HG02623 (cell line): ENCODE results near the gene HDAC5.

Source experiments
- ATAC-seq: cut with Tn5 transposase; IDR thresholded peaks from one replicate; pipeline ENCODE4 v1.9.1; 2021; ENCODE audit warnings: moderate library complexity; ENCODE audit not compliant: unreplicated experiment

HDAC5 gene

DNA sequence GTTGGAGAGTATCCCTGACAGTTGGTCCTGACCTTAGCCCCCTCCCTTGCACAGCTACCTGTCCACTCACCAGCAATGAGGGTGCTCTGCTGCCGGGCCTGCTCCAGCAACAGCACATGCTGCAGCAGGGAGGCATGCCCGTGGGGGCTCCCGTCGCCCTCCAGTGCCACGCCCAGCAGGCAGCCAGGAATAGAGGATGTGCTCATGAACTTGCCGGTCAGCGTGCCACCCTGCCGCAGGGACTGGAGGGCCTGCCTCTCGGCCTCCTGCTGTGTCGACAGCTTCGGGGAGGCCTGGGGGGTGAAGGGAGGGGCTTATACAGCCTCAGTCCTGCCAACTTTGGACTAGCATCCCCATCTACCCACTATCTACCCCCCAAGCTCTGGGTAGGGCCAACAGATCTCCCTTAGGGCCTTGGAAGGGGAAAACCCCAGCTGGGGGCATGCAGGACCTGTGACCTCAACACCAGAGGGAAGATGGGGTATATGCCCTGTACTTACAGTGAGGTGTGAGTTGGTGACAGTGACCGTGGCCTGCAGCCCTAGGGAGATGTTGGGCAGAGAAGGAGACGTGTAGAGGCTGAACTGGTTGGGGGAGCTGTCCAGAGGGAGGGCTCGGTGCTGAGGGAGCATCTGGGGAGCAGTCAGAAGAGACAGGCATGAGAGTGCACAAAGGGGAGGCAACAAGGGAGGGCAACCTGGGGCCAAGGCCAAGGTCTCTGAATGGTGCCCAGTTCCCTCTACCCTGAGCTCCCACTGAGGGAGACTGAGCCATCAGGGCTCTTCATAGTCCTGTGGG is 32.0 kb downstream of the HDAC5 start:
- ATAC-seq, result no peak

DNA sequence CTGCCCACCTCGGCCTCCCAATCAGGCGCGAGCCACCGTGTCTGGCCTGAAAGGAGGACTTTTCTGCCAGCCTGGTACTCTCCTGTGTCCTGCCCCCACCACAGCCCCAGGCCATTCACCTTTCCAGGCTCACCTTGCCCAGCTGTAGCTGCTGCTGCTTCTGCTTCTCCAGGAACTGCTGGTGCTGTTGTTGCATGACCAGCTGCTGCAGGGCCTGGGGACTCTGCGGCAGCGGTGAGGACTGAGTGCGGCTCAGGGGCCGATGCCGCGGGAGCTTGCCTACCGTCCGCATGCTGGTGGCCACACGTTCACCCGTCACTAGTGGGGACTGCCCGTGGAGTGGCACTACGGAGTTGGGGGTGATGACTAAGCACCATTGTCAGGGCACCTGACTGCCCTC is 35.2 kb downstream of the HDAC5 start:
- no peak for ATAC-seq

DNA sequence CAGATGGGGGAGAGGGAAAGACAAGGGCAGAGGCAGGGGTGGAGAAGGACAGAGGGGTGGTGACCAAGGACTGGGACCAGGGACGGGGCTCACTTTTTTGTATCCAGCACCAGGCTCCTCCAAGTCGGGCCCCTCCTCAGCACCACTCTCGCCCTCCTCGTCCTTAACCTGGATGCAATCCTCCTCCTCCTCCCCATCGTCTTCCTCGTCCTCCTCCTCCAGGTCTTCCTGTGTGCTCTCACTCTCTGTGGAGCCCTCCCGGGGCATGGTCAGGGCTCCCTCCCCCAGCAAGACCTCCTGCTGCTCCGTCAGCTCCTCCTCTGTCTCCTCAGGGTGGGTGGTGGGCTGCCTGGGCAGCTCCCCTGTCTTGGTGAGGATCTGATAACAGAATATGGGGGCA is 36.1 kb downstream of the HDAC5 start:
- ATAC-seq, result no peak

DNA sequence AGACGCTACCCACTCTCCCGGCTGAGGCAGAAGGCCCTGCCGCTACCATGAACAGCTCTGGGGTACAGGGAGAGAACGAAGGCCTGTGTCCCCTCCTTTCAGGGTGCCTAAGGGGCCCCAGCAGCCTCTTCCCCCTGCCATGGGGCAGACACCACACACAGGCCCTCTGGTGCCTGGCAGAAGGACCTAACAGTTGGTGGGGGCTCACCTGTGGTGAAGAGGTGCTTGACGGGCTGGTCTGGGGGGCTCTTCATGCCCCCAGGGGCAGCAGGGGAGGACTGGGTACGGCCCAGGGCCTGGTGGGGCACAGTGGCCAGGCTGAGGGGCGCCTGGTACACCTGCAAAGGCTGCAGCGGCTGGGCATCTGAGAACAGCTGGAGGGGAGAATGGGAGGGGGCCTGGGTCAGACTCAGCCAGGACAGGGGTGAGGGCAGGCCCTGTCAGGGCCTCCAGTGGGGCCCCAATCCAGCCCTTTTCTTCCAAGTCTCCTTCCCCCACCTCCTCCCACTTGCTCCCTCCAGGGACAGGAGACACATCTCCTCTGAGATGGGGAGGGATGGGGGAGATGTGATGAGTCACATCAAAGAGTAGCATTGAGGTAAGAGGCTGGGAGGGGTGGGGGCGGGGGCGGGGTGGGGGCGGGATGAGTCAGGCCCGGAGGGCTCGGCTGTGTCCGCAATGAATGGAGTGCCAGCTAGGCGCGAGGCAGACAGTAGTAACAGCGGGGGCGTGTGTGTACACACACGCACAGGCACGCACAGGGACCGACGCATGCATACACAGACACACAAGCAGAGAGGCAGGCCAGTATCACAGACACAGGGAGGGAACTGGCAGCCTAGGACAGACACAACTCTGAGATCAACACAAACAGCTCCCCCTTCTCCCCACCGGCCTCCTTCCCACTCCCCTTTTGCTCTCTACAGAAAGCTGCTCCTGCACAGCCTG is 36.8 kb downstream of the HDAC5 start:
- no peak for ATAC-seq

DNA sequence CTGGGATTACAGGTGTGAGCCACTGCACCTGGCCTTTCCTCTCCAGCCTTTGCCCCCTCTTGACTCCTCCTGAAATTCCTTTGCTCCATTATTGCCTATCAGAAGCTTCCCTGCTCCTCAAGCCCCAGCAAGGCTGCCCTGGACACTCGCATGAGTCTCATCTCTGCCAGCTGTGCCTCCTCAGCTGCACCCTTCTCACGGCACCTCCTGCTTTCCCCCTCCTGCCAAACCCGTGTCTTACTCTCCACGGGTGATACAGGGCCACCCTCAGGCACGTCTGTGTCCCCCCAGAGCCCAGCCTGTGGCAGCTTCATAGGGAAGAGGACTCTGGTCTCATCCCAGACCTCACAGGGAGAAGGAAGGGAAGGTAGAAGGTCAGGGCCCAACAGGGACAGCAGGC is 37.5 kb downstream of the HDAC5 start:
- ATAC-seq, result no peak

DNA sequence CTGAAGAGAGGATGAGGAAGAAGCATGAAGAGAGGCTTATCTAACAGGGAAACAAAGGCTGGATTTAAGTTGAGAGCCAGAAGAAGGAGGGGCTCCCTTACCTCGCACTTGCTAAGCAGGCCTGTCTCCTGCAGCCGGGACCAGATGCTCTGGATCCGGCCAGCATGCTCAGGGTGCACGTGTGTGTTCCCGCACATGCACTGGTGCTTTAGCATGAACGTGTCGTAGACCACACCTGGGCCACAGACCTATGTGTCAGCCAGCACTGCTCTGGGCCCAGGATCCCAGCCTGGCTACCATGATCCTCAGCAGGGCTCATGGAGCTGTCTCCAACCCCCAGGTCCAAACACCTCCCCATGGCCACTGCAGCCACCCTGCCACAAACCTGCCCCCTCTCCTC is 38.5 kb downstream of the HDAC5 start:
- no peak for ATAC-seq

DNA sequence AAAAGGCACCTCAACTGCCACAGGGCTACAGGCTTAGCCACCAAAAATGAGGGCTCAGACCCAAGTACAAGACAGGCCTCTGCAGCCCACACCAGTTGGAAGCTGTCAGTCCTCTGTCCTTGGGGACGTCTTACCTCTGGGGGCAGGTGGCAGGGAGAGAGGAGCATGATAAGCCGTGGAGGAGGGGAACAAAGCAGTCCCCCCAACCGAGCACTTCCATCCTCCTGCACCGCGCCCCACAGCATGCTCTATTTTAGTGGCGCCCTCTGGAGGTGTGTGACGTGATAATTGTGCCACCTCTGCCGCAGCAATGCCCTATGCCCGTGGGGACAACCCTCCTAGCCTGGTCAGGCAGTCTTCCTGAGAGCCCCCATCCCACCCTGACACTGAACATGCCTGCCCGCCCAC is 39.3 kb downstream of the HDAC5 start:
- ATAC-seq, result no peak

DNA sequence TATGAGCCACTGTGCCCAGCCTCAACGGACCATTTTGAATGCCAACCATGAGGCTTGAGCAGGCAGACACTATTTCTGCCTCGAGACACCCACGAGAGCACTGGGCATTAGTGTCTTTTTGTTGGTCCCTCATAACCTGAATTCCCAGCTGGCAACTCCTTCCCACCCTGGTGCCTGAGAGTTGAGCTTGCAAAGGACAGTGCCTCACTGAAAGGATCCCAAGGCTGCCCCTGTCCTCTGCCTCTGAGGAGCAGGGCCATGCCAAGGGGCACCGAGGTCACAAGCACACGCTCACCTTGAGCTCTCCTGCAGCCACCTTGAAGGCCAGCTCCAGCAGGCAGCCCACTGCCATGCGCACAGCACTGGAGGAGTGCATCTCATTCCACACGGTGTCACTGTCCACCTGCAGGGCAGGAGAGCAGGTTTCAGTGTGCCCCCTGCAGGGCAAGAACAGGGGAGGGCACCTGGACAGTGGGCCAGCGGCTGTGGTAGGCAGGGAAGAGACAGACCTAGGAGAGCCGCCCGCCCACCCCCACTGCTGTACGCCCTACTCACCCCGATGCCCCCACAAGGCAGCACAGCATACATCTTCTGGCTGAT is 40.1 kb downstream of the HDAC5 start:
- no peak for ATAC-seq

DNA sequence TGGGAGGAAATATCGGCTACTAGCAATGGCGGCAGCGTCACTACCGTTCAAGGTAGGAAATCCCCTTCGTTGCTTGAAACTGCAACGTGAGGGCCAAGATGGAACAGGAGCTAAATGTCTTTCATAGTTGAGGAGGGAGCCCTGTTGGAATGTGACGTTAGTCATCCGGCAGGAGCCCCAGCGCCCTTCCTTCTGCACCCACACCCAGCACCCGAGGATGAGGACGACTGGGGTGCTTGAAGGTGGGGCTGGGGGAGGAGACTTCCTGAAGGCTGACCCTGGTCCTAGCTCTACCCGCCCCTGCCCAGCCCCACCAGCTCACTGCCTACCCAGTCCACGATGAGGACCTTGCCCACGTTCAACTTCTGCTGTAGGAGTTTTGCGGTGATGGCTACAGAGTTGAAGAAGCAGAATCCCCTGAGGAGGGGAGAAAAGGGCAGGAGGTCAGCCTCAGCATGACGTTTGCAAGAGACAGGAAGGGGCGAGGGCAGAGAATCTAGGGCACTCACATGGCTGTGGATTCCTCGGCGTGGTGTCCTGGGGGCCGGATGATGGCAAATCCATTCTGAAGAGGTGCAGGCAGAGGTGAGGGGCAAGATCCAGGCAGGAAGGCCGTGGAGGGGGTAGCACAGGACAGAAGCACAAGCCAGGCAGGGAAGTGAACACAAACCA is 41.0 kb downstream of the HDAC5 start:
- ATAC-seq, result no peak

DNA sequence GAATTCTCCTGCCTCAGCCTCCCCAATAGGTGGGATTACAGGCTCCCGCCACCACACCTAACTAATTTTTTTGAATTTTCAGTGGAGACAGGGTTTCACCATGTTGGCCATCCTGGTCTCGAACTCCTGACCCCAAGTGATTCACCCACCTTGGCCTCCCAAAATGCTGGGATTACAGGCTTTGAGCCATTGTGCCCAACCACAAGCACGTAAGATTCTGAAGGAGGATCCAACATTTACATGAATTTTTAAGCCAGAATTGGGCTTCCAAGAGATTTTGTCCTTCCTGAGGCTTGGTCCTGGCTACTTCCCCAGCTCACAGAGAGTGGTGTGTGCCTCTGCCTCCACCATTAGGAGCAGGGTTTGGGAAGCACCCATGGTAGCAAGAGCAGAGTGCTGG is 41.8 kb downstream of the HDAC5 start:
- ATAC-seq, result no peak

DNA sequence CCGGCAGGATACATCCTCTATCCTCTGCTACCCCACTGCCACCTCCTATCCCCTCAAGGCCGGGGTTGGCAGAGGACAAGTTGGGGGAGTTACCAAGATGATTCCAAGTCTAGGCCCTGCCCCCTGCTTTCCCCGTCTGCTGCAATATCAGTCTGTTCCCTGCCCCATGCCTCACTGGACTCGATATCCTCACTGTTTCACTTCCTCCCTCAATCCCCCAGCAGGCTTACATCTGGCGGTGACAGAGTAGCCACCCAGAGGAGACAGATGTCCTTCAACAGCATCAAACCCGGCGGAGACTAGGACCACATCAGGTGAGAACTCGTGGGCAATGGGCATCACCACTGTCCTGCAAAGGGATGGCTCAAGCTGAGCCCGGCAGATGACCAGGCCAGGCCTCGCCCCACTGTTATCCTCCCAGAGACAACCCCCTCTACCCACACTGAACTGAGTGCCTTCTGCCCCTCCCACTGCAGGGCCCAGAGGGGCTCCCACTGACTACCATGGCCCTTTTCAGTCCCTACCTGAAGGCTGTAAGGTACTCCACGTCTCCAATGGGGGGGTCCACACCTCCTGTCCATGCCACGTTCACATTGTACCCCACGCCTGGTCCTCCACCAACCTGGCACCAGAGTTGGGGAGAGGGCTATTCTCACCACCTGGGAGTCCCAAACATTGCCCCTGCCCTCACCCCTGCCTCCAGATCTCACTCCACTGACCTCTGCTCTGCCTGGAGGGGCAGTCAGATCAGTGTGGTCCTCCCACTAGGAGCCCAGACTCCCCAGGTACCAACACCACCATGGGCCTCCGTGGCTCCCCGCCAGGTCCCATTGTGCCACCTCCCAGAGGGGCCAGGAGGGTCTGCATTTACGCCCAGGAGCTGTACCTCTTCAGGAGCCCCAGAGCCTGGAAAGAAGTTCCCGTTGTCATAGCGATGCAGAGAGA is 43.3 kb downstream of the HDAC5 start:
- no peak for ATAC-seq

DNA sequence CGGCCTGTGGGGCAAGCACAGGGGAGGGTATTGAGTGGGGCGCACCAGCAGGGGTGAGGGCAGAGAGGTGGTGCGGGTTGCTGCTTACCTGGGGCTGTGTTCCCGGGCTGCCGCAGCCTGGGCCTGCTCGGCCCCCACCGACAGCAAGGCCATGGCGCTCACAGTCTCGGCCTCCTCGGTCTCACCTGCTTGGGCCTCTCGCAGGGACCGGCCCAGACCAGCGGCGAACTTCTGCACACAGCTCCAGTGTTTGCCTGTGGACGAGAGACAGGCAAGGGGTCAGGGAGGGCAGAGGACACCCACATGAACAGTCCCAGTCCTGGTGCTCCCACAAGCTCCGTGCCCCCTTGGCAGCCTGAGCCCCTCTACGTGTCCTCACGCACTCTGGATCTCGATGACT is 45.0 kb downstream of the HDAC5 start:
- no peak for ATAC-seq

DNA sequence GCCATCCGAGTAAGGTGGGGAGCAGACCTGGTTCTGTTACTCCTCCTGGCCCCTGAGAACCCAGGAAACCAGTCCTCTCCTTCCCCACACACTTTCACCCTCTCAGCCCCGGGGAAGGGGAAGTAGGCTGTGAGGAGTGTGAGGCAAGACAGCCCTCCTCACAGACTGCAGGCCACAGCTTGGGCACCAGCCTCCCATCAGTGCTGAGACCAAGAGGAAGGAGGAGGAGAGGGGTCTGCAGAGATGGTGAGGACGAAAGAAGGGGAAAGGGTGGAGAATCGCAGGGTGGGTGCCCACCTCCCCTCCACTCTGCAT is 45.9 kb downstream of the HDAC5 start:
- no peak for ATAC-seq

DNA sequence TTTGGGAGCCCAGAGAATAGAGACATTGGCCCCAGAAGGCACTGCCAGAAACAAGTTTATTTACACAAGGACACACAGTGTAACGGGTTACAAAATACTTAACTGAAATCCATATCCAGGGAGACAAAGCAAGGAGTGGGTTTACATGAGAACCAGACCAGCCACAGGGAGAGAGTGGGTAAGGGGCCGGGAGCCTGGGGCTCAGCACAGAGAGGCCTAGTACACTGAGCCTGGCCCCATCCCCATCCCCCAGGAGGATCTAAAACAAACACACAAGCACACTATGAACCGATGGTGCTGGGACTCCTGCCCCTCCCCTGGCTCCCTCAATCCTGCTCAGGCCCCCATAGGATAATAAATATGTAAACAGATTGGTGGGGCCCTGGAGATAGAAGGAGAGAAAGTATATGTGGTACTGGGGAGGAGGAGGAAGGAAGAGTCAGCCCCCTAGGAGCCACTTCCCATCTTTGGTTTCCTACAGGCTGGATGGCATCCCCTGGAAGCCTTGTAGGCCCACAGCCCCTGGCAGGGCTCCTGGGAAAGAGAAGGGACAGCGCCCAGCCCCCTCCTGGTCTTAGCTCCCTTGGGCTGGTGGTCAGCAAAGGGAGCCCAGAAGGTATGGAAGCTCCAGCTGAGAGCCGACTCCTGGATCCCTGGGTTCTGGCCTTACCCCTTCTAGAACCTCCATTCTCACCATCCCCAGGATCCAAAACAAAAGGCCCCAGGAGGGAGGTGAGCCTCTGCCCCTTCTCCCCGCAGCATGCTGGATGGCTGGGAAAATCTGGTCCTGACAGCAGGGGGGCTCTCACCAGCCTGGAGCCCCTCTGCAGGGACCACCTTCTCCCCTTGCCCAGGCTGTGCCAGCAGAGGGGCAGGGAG is 46.5 kb downstream of the HDAC5 start:
- no peak for ATAC-seq

DNA sequence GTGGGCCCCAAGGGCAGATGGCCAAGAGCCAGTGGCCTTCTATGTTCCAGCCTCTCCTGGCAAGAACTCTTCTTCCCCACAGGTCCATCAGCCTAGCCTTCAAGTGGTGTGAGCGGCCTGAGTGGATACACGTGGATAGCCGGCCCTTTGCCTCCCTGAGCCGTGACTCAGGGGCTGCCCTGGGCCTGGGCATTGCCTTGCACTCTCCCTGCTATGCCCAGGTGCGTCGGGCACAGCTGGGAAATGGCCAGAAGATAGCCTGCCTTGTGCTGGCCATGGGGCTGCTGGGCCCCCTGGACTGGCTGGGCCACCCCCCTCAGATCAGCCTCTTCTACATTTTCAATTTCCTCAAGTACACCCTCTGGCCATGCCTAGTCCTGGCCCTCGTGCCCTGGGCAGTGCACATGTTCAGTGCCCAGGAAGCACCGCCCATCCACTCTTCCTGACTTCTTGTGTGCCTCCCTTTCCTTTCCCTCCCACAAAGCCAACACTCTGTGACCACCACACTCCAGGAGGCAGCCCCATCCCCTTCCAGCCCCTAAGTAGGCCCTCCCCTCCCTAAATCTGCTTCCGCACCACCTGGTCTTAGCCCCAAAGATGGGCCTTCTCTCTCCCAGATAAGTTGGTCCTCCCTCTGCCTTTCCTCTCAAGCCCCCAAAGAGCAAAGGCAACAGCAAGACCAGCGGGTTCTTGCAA is 47.7 kb downstream of the HDAC5 start:
- ATAC-seq, result no peak

DNA sequence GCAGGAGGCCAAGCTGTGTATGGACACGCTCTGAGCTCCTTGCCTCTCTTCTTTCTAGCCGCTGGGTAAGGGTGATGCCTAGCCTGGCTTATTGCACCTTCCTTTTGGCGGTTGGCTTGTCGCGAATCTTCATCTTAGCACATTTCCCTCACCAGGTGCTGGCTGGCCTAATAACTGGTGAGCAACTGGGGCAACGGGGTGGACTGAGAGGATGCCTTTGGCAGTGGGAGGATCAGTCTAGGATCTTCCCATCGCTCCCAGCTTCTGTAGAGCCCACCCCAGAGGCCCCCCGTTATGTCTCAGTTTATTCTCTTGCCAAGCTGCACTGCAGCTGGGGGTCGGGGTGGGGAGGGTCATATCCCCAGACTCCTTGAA is 48.5 kb downstream of the HDAC5 start:
- ATAC-seq, result no peak

DNA sequence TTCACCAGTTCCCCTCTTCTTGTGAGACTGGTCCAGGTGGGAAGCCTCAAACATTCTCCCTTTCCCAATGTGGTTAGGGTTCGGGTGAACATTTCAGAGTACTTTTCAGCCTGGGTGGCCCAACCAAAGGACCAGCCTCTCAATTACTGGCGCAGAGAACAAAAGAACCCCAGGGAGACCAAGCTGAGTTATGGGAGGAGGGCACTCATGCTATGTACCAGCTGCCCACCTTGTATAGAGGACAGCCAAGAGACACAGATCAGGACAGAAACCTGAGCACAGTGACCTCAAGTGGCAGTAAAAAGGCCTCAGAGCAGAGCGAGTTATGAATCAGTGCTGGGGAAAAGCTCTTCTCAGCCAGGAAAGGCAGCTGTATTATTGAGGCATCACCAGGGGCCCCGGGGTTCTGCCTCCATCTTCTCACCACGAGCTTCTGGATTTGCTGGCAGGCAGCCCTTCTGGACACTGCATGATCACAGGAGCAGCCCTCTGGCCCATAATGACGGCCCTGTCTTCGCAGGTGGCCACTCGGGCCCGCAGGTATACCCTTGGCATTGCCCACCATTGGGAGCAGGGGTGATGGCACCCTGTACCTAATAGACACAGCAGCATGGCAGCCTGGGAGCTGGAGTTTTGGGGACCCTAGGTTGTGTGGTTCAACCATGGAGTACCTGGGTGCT is 49.1 kb downstream of the HDAC5 start:
- ATAC-seq, result no peak

DNA sequence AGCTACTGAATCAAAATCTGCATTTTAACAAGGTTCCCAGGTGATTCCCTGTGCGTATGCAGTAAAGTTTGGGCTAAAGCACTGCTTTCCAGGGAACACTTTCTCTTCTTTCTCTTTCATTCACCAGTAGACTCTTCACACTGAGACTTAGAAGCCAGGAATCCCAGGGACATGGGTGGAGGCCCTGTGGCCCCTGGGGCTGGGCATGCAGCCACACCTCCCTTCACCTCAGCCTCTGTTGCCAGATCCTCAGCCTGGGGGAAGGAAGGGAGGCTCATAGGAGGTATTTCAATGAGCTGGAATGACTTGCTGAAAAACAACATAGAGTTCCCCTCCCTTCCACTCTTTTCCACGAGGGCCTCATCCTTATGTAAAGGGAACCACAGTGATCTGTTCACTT is 51.7 kb downstream of the HDAC5 start:
- no peak for ATAC-seq
